Measurements from ENCODE around the gene CYB5R2. TPM values are rescaled to one million over a fixed set of nuclear protein-coding genes. Genes with fewer than 3 reads are reported as not detected.

The CYB5R2 gene
- total RNA-seq, 1 donor from 2014 or later, result 24.6 TPM

- Mint-ChIP-seq H3K4me3 (no peak overlapping the region), H3K36me3 (peaks cover 3% of the 10 kb centered on the region), H3K27ac (no peak overlapping the region), H3K4me1 (peaks cover 13% of the 10 kb centered on the region), H3K27me3 (ENCODE audit: insufficient read depth, low read depth) (peaks cover 7% of the 10 kb centered on the region), H3K9me3 (no peaks in the 10 kb centered on the region)
- Histone ChIP-seq H3K79me2 (ENCODE audit: low read depth) (no peaks in the 10 kb centered on the region), H3K4me2 (no peak overlapping the region), H3K9ac (no peak overlapping the region), H3F3A (ENCODE audit: low read depth) (no peaks in the 10 kb centered on the region), H3K4me1 (peaks cover 8% of the 10 kb centered on the region), H3K4me3 (no peak overlapping the region), H3K36me3 (no peaks in the 10 kb centered on the region), H3K9me3 (ENCODE audit: low read depth) (no peaks in the 10 kb centered on the region), H2AFZ (replicated peaks) (no peak overlapping the region), H3K27ac (no peak overlapping the region), H3K27me3 (no peaks in the 10 kb centered on the region), H4K20me1 (ENCODE audit: low read depth) (no peaks in the 10 kb centered on the region)
- no peak for TF ChIP-seq EZH2 (IDR thresholded peaks at IDR 0.05)
- TF ChIP-seq EZH2phosphoT487 (IDR thresholded peaks at IDR 0.05), result no peak
- TF ChIP-seq, protein P1, sequence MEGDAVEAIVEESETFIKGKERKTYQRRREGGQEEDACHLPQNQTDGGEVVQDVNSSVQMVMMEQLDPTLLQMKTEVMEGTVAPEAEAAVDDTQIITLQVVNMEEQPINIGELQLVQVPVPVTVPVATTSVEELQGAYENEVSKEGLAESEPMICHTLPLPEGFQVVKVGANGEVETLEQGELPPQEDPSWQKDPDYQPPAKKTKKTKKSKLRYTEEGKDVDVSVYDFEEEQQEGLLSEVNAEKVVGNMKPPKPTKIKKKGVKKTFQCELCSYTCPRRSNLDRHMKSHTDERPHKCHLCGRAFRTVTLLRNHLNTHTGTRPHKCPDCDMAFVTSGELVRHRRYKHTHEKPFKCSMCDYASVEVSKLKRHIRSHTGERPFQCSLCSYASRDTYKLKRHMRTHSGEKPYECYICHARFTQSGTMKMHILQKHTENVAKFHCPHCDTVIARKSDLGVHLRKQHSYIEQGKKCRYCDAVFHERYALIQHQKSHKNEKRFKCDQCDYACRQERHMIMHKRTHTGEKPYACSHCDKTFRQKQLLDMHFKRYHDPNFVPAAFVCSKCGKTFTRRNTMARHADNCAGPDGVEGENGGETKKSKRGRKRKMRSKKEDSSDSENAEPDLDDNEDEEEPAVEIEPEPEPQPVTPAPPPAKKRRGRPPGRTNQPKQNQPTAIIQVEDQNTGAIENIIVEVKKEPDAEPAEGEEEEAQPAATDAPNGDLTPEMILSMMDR (IDR thresholded peaks at IDR 0.05), result no peak
- no peak for DNase-seq (ENCODE audit: low spot score)
These were observed 34.3 kb downstream of the CYB5R2 start for GRCh38 chr11:7638710-7639642.

GRCh38 chr11:7637447-7638157 is 35.7 kb downstream of the CYB5R2 start:
- Histone ChIP-seq H3K9ac (no peak overlapping the region), H3K27me3 (no peaks in the 10 kb centered on the region), H3K79me2 (ENCODE audit: low read depth) (no peaks in the 10 kb centered on the region), H3F3A (ENCODE audit: low read depth) (no peaks in the 10 kb centered on the region), H3K4me3 (no peak overlapping the region), H3K36me3 (no peaks in the 10 kb centered on the region), H4K20me1 (ENCODE audit: low read depth) (no peaks in the 10 kb centered on the region), H3K4me1 (no peaks in the 10 kb centered on the region), H3K27ac (no peak overlapping the region), H2AFZ (replicated peaks) (no peak overlapping the region), H3K4me2 (no peak overlapping the region), H3K9me3 (ENCODE audit: low read depth) (no peaks in the 10 kb centered on the region)
- Mint-ChIP-seq H3K9me3 (no peaks in the 10 kb centered on the region), H3K27ac (no peak overlapping the region), H3K36me3 (peaks cover 3% of the 10 kb centered on the region), H3K27me3 (ENCODE audit: insufficient read depth, low read depth) (peaks cover 7% of the 10 kb centered on the region), H3K4me3 (no peak overlapping the region), H3K4me1 (peaks cover 3% of the 10 kb centered on the region)
- no peak for DNase-seq (ENCODE audit: low spot score)
- TF ChIP-seq EZH2phosphoT487 (IDR thresholded peaks at IDR 0.05) (no peak), EZH2 (IDR thresholded peaks at IDR 0.05) (no peak)

GRCh38 chr11:7636350-7636749 is 37.0 kb downstream of the CYB5R2 start:
- no peak overlapping the region for H3K27ac ChIP-seq
- peaks cover 3% of the 10 kb centered on the region for H3K36me3 Mint-ChIP-seq
- no peaks in the 10 kb centered on the region for H3K9me3 Mint-ChIP-seq

More at GRCh38 chr11:7636350-7636749, 37.0 kb downstream of the CYB5R2 start:
- H3K4me3 Mint-ChIP-seq, result no peak overlapping the region
- no peaks in the 10 kb centered on the region for H3K4me1 Mint-ChIP-seq
- Histone ChIP-seq H3F3A (ENCODE audit: low read depth) (no peaks in the 10 kb centered on the region), H3K9ac (no peak overlapping the region), H2AFZ (replicated peaks) (no peak overlapping the region), H3K4me1 (no peaks in the 10 kb centered on the region), H3K27me3 (no peaks in the 10 kb centered on the region), H3K4me3 (no peak overlapping the region), H3K79me2 (ENCODE audit: low read depth) (no peaks in the 10 kb centered on the region), H3K9me3 (ENCODE audit: low read depth) (no peaks in the 10 kb centered on the region), H3K36me3 (no peaks in the 10 kb centered on the region), H4K20me1 (ENCODE audit: low read depth) (no peaks in the 10 kb centered on the region), H3K4me2 (no peak overlapping the region)
- TF ChIP-seq, protein P1 (IDR thresholded peaks at IDR 0.05), result no peak
- no peak for TF ChIP-seq EZH2phosphoT487 (IDR thresholded peaks at IDR 0.05)
- DNase-seq (ENCODE audit: low spot score), result no peak
- H3K27ac Mint-ChIP-seq, result no peak overlapping the region
- H3K27me3 Mint-ChIP-seq (ENCODE audit: insufficient read depth, low read depth), result peaks cover 4% of the 10 kb centered on the region

All from neural progenitor cell (in vitro differentiated cells).